ENCODE results near the gene CRYAB. TPM values are rescaled to one million over a fixed set of nuclear protein-coding genes. Genes with fewer than 3 reads are reported as not detected.

CRYAB gene
- total RNA-seq, 4 donors from 2014 or later = 763 to 2,291 (median 1,427) TPM

GRCh38 chr11:111951565-111951964, 40.0 kb upstream of the CRYAB start:
- in situ Hi-C loops (cut with MboI; ENCODE audit: low sequenced_read_pairs in 4 of 4) (no loop called here), intact Hi-C loops (cut with DNase I; ENCODE audit: low total_unique reads) (no loop called here)
- Histone ChIP-seq H3K27ac (no peak overlapping the region), H3K27me3 (no peaks in the 10 kb centered on the region), H3K4me3 (no peak overlapping the region), H3K4me1 (peaks cover 0 to 4% of the 10 kb centered on the region in 2 donors), H3K36me3 (no peaks in the 10 kb centered on the region), H3K9me3 (no peaks in the 10 kb centered on the region)
- DNase-seq (no peak), ATAC-seq (no peak)
- TF ChIP-seq POLR2A (IDR thresholded peaks at IDR 0.05) = no peak
- no peak for TF ChIP-seq CTCF (IDR thresholded peaks at IDR 0.05 in 4 of 5, conservative IDR thresholded peaks at IDR 0.05 in 1 of 5)

GRCh38 chr11:111949519-111950426, 38.2 kb upstream of the CRYAB start:
- intact Hi-C loops (cut with DNase I; ENCODE audit: low total_unique reads) = no loop called here
- Histone ChIP-seq H3K4me3 (no peak overlapping the region), H3K36me3 (no peaks in the 10 kb centered on the region), H3K4me1 (peaks cover 0 to 5% of the 10 kb centered on the region in 2 donors), H3K9me3 (no peaks in the 10 kb centered on the region), H3K27me3 (no peaks in the 10 kb centered on the region), H3K27ac (no peak overlapping the region)
- TF ChIP-seq POLR2A (IDR thresholded peaks at IDR 0.05) (no peak), CTCF (IDR thresholded peaks at IDR 0.05 in 4 of 5, conservative IDR thresholded peaks at IDR 0.05 in 1 of 5) (no peak)
- ATAC-seq (no peak), DNase-seq (no peak)
- in situ Hi-C loops (cut with MboI; ENCODE audit: low sequenced_read_pairs in 4 of 4) = no loop called here

- no peaks in the 10 kb centered on the region for H3K9me3 ChIP-seq
- H3K27me3 ChIP-seq = no peaks in the 10 kb centered on the region
- H3K36me3 ChIP-seq = no peaks in the 10 kb centered on the region
- peaks cover 10 to 14% of the 10 kb centered on the region in 2 donors for H3K4me1 ChIP-seq
- H3K27ac ChIP-seq = peak overlapping the region in 3 of 4 donors; percentile 17 to 66 (median 49)
- DNase-seq = no peak
- ATAC-seq = no peak
- intact Hi-C loops (cut with DNase I; ENCODE audit: low total_unique reads) = no loop called here
- H3K4me3 ChIP-seq = no peak overlapping the region
- TF ChIP-seq CTCF (IDR thresholded peaks at IDR 0.05 in 4 of 5, conservative IDR thresholded peaks at IDR 0.05 in 1 of 5) = no peak
- TF ChIP-seq POLR2A (IDR thresholded peaks at IDR 0.05) = no peak
- in situ Hi-C loops (cut with MboI; ENCODE audit: low sequenced_read_pairs in 4 of 4) = no loop called here
These were observed 35.6 kb upstream of the CRYAB start for GRCh38 chr11:111947143-111947542.

GRCh38 chr11:111946499-111946898, 34.9 kb upstream of the CRYAB start:
- TF ChIP-seq POLR2A (IDR thresholded peaks at IDR 0.05) (no peak), CTCF (IDR thresholded peaks at IDR 0.05 in 4 of 5, conservative IDR thresholded peaks at IDR 0.05 in 1 of 5) (no peak)
- intact Hi-C loops (cut with DNase I; ENCODE audit: low total_unique reads) (no loop called here), in situ Hi-C loops (cut with MboI; ENCODE audit: low sequenced_read_pairs in 4 of 4) (no loop called here)
- DNase-seq = no peak
- Histone ChIP-seq H3K27ac (peak overlapping the region in 3 of 4 donors; percentile 17 to 66 (median 49)), H3K9me3 (no peaks in the 10 kb centered on the region), H3K27me3 (no peaks in the 10 kb centered on the region), H3K4me3 (no peak overlapping the region), H3K4me1 (peaks cover 15 to 21% of the 10 kb centered on the region in 2 donors), H3K36me3 (no peaks in the 10 kb centered on the region)
- ATAC-seq = no peak

Measured in gastrocnemius medialis (tissue), 4 donors.